ENCODE measurements around the gene NDUFS5. TPM values are rescaled to one million over a fixed set of nuclear protein-coding genes. Genes with fewer than 3 reads are reported as not detected.
"Not testable (repeated sequence)": the region's sequence is repeated elsewhere in the genome, so short reads cannot be mapped to it uniquely, and the experiment has no call there.

NDUFS5 gene
- total RNA-seq, 1 donor from 2014 or later = 534 TPM

- DNase-seq (ENCODE audit: extremely low spot score in 2 of 2) = no peak
- Histone ChIP-seq H3K36me3 (no peaks in the 10 kb centered on the region), H3K27ac (no peak overlapping the region), H3K9me3 (no peaks in the 10 kb centered on the region), H3K27me3 (no peaks in the 10 kb centered on the region), H3K4me1 (no peaks in the 10 kb centered on the region), H3K4me3 (no peak overlapping the region)
- intact Hi-C loops (cut with DNase I) = no loop called here
- TF ChIP-seq POLR2AphosphoS5 (IDR thresholded peaks at IDR 0.05; ENCODE audit: insufficient read depth in 1 of 2, low read depth in 1 of 2) = no peak
- no peak for TF ChIP-seq POLR2A (IDR thresholded peaks at IDR 0.05)
- TF ChIP-seq CTCF (IDR thresholded peaks at IDR 0.05) = no peak
Observed at GRCh38 chr1:39017266-39017665, 8.9 kb upstream of the NDUFS5 start.

- intact Hi-C loops (cut with DNase I) = loop anchor here (10.0 kb wide), 1 partner anchor 64 kb away; no protein-coding TSS in a partner anchor
- not testable (repeated sequence) for H3K27me3 ChIP-seq
Observed at GRCh38 chr1:39020494-39020893, 5.7 kb upstream of the NDUFS5 start.

GRCh38 chr1:39021426-39021825, 4.7 kb upstream of the NDUFS5 start:
- Histone ChIP-seq H3K27me3 (no peaks in the 10 kb centered on the region), H3K27ac (no peak overlapping the region), H3K4me1 (peaks cover 7% of the 10 kb centered on the region), H3K4me3 (no peak overlapping the region), H3K9me3 (no peaks in the 10 kb centered on the region), H3K36me3 (no peaks in the 10 kb centered on the region)
- TF ChIP-seq CTCF (IDR thresholded peaks at IDR 0.05) = no peak
- TF ChIP-seq POLR2AphosphoS5 (IDR thresholded peaks at IDR 0.05; ENCODE audit: insufficient read depth in 1 of 2, low read depth in 1 of 2) = no peak
- TF ChIP-seq POLR2A (IDR thresholded peaks at IDR 0.05) = no peak
- intact Hi-C loops (cut with DNase I) = loop anchor here (10.0 kb wide), 1 partner anchor 63 kb away; no protein-coding TSS in a partner anchor
- no peak for DNase-seq (ENCODE audit: extremely low spot score in 2 of 2)

More at GRCh38 chr1:39020494-39020893, 5.7 kb upstream of the NDUFS5 start:
- DNase-seq (ENCODE audit: extremely low spot score in 2 of 2); H3K4me3 ChIP-seq; H3K9me3 ChIP-seq; H3K4me1 ChIP-seq; H3K36me3 ChIP-seq; H3K27ac ChIP-seq: not testable (repeated sequence)

GRCh38 chr1:39023140-39023539, 3.0 kb upstream of the NDUFS5 start:
- no peaks in the 10 kb centered on the region for H3K27me3 ChIP-seq
- no peak for DNase-seq (ENCODE audit: extremely low spot score in 2 of 2)
- no peak for TF ChIP-seq POLR2AphosphoS5 (IDR thresholded peaks at IDR 0.05; ENCODE audit: insufficient read depth in 1 of 2, low read depth in 1 of 2)
- TF ChIP-seq CTCF (IDR thresholded peaks at IDR 0.05) = no peak
- H3K9me3 ChIP-seq = no peaks in the 10 kb centered on the region
- peaks cover 13% of the 10 kb centered on the region for H3K4me1 ChIP-seq
- H3K27ac ChIP-seq = no peak overlapping the region
- no peak overlapping the region for H3K4me3 ChIP-seq
- H3K36me3 ChIP-seq = no peaks in the 10 kb centered on the region
- intact Hi-C loops (cut with DNase I) = loop anchor here (10.0 kb wide), 1 partner anchor 62 kb away; no protein-coding TSS in a partner anchor

- intact Hi-C loops (cut with DNase I) = loop anchor here (10.0 kb wide), 1 partner anchor 58 kb away; no protein-coding TSS in a partner anchor
- Histone ChIP-seq H3K36me3 (peaks cover 0 to 36% of the 10 kb centered on the region in 2 donors), H3K27ac (peak overlapping the region; percentile 85), H3K9me3 (no peaks in the 10 kb centered on the region), H3K4me1 (peaks cover 13% of the 10 kb centered on the region), H3K27me3 (no peaks in the 10 kb centered on the region), H3K4me3 (peak overlapping the region; percentile 61 to 63)
- no peak for TF ChIP-seq POLR2A (IDR thresholded peaks at IDR 0.05)
- DNase-seq (ENCODE audit: extremely low spot score in 2 of 2) = no peak
Observed at GRCh38 chr1:39026866-39027507, 837 bp downstream of the NDUFS5 start.

GRCh38 chr1:39034114-39034654, 8.0 kb downstream of the NDUFS5 start:
- intact Hi-C loops (cut with DNase I) = no loop called here
- TF ChIP-seq POLR2AphosphoS5 (IDR thresholded peaks at IDR 0.05; ENCODE audit: insufficient read depth in 1 of 2, low read depth in 1 of 2) = no peak
- TF ChIP-seq CTCF (IDR thresholded peaks at IDR 0.05) = no peak
- TF ChIP-seq POLR2A (IDR thresholded peaks at IDR 0.05) = no peak
- no peak overlapping the region for H3K27ac ChIP-seq
- no peaks in the 10 kb centered on the region for H3K9me3 ChIP-seq
- no peak overlapping the region for H3K4me3 ChIP-seq
- peaks cover 0 to 81% of the 10 kb centered on the region in 2 donors for H3K36me3 ChIP-seq
- no peaks in the 10 kb centered on the region for H3K4me1 ChIP-seq
- no peaks in the 10 kb centered on the region for H3K27me3 ChIP-seq
- DNase-seq (ENCODE audit: extremely low spot score in 2 of 2) = no peak
